Liver (tissue), 9 donors: Measurements from ENCODE around the gene ATR. TPM values are rescaled to one million over a fixed set of nuclear protein-coding genes. Genes with fewer than 3 reads are reported as not detected.

Experiments used
- DNase-seq: peaks from one replicate; pipeline ENCODE4 v3.0.0-alpha.2; 2017; ENCODE audit warnings: low spot score
- H3K27ac ChIP-seq, 2 donors: one replicate each; pipeline ENCODE4 v1.7.0; 2013; ENCODE audit warnings: inconsistent platforms in 2 of 2, low read length in 2 of 2, control low read depth in 1 of 2, low read depth in 1 of 2, mild to moderate bottlenecking in 1 of 2
- H3K27me3 ChIP-seq, 4 donors: one replicate each; pipeline versions ENCODE4 v1.6.1 to v1.7.0; 2013; ENCODE audit warnings: low read length in 3 of 4, inconsistent platforms in 1 of 4, mild to moderate bottlenecking in 1 of 4, moderate library complexity in 1 of 4; ENCODE audit not compliant: control insufficient read depth in 4 of 4, insufficient read depth in 4 of 4
- H3K36me3 ChIP-seq, 4 donors: one replicate each; pipeline versions ENCODE4 v1.6.1 to v1.7.0; 2013; ENCODE audit warnings: low read length in 3 of 4, mild to moderate bottlenecking in 3 of 4, low read depth in 1 of 4, moderate library complexity in 1 of 4; ENCODE audit not compliant: control insufficient read depth in 4 of 4, insufficient read depth in 3 of 4
- H3K4me1 ChIP-seq, 4 donors: one replicate each; pipeline versions ENCODE4 v1.6.1 to v1.7.0; 2013; ENCODE audit warnings: low read length in 3 of 4, mild to moderate bottlenecking in 3 of 4, moderate library complexity in 1 of 4; ENCODE audit not compliant: control insufficient read depth in 4 of 4, insufficient read depth in 4 of 4
- H3K4me3 ChIP-seq, 3 donors: one replicate each; pipeline versions ENCODE4 v1.6.1 to v1.7.0; 2013; ENCODE audit warnings: low read length in 3 of 3, control low read depth in 1 of 3, low read depth in 1 of 3, mild to moderate bottlenecking in 1 of 3
- H3K9ac ChIP-seq, 2 donors: one replicate each; pipeline ENCODE4 v1.7.0; 2013; ENCODE audit warnings: low read length in 2 of 2, mild to moderate bottlenecking in 2 of 2, moderate library complexity in 2 of 2, control low read depth in 1 of 2, low read depth in 1 of 2
- H3K9me3 ChIP-seq, 4 donors: one replicate each; pipeline versions ENCODE4 v1.6.1 to v1.7.0; 2013; ENCODE audit warnings: low read length in 3 of 4; ENCODE audit not compliant: control insufficient read depth in 4 of 4
- ATF3 ChIP-seq: IDR thresholded peaks from 2 replicates; pipeline ENCODE4 v1.6.1; 2016; ENCODE audit warnings: antibody characterized with exemption
- CTCF ChIP-seq: fragments of 150-350 bp; IDR thresholded peaks from 2 replicates; pipeline ENCODE4 v1.5.1; 2017; ENCODE audit warnings: improper control_type of control experiment, low read depth, low read length; ENCODE audit not compliant: missing input control
- EGR1 ChIP-seq, 2 donors: IDR thresholded peaks; 2 replicates each; pipeline ENCODE4 v1.6.1; 2016 to 2018; ENCODE audit warnings: antibody characterized with exemption in 2 of 2, low read depth in 2 of 2
- FOXA2 ChIP-seq: IDR thresholded peaks from 2 replicates; pipeline ENCODE4 v1.6.1; 2016; ENCODE audit warnings: antibody characterized with exemption
- GABPA ChIP-seq, 2 donors: IDR thresholded peaks in 1 of 2; conservative IDR thresholded peaks in 1 of 2; 2 replicates each; pipeline ENCODE4 v1.6.1; 2016; ENCODE audit warnings: antibody characterized with exemption in 2 of 2, mild to moderate bottlenecking in 1 of 2, moderate library complexity in 1 of 2
- JUND ChIP-seq, 2 donors: IDR thresholded peaks; 2 replicates each; pipeline ENCODE4 v1.6.1; 2016; ENCODE audit warnings: antibody characterized with exemption in 2 of 2
- MAX ChIP-seq: IDR thresholded peaks from 2 replicates; pipeline ENCODE4 v1.6.1; 2016; ENCODE audit warnings: antibody characterized with exemption
- REST ChIP-seq: IDR thresholded peaks from 2 replicates; pipeline ENCODE4 v1.6.1; 2016; ENCODE audit warnings: antibody characterized with exemption, mild to moderate bottlenecking
- RXRA ChIP-seq, 2 donors: IDR thresholded peaks; 2 replicates each; pipeline ENCODE4 v1.6.1; 2017 to 2018; ENCODE audit warnings: antibody characterized with exemption in 2 of 2, mild to moderate bottlenecking in 1 of 2
- TAF1 ChIP-seq: conservative IDR thresholded peaks from 2 replicates; pipeline ENCODE4 v1.6.1; 2016; ENCODE audit warnings: antibody characterized with exemption, mild to moderate bottlenecking
- ZBTB33 ChIP-seq: IDR thresholded peaks from 2 replicates; pipeline ENCODE4 v1.6.1; 2016; ENCODE audit warnings: antibody characterized with exemption
- WGBS: extraction: QIAGEN DNeasy Blood & Tissue Kit; methylation state at CpG from one replicate; pipeline ENCODE4 v1.1.7; 2013; 5-methylcytosine and 5-hydroxymethylcytosine counted together
- polyA plus RNA-seq, 2 donors: library from polyadenylated mRNA; stranded (reverse) in 1 of 2; unstranded in 1 of 2; fragments of 200-250 nt in 1 of 2; fragments of >200 nt in 1 of 2; fragmentation: Nextera tagmentation in 1 of 2; extraction: Ambion mirVana in 1 of 2; gene quantifications; one replicate each; pipeline versions ENCODE4 v1.2.1 to v1.2.3, GENCODE V29; 2013 to 2015
- total RNA-seq, 2 donors: library from RNA; depleted of rRNA; stranded (reverse); fragments of >200 nt; gene quantifications; one replicate each; pipeline ENCODE4 v1.2.3, GENCODE V29; 2014
- donor health status: healthy.
- donor health status: healthy.
- donor health status: healthy.
- donor health status: healthy.
- donor health status: healthy.

ATR gene
- total and polyA plus RNA-seq, 4 donors, result 5.0 to 21.5 (median 12.1) TPM

- Histone ChIP-seq H3K36me3 (no peaks in the 10 kb centered on the region), H3K4me3 (no peak overlapping the region), H3K27me3 (no peaks in the 10 kb centered on the region), H3K27ac (no peak overlapping the region), H3K9me3 (no peaks in the 10 kb centered on the region), H3K4me1 (peaks cover 0 to under 1% (median 0%) of the 10 kb centered on the region in 4 donors), H3K9ac (no peak overlapping the region)
- TF ChIP-seq TAF1, result no peak
- 89% methylated on average over 2 of the region's 2 CpGs for WGBS
- no peak for DNase-seq
These were observed 35.6 kb upstream of the ATR start for GRCh38 chr3:142614059-142614626.

GRCh38 chr3:142613491-142613890 lies 35.0 kb upstream of the ATR start:
- no peak overlapping the region for H3K4me3 ChIP-seq
- WGBS, result 78% methylated on average over 1 of the region's 1 CpG
- H3K9ac ChIP-seq, result no peak overlapping the region
- H3K9me3 ChIP-seq, result no peaks in the 10 kb centered on the region
- no peaks in the 10 kb centered on the region for H3K36me3 ChIP-seq
- H3K27me3 ChIP-seq, result no peaks in the 10 kb centered on the region
- DNase-seq, result no peak
- TF ChIP-seq MAX (no peak), FOXA2 (no peak), REST (no peak), JUND (IDR thresholded peaks at IDR 0.05) (no peak), RXRA (IDR thresholded peaks at IDR 0.05) (no peak), ATF3 (no peak), EGR1 (IDR thresholded peaks at IDR 0.05; ENCODE audit: low read depth in 2 of 2) (no peak), ZBTB33 (no peak), TAF1 (no peak), GABPA (IDR thresholded peaks at IDR 0.05 in 1 of 2, conservative IDR thresholded peaks at IDR 0.05 in 1 of 2) (no peak), CTCF (no peak)
- no peaks in the 10 kb centered on the region for H3K4me1 ChIP-seq
- no peak overlapping the region for H3K27ac ChIP-seq
